GM21723 (cell line): ENCODE results near the gene GAS7.
A peak's percentile ranks its signal among the peaks of the same experiment; 100 is the strongest.
"Not testable (repeated sequence)": the region's sequence is repeated elsewhere in the genome, so short reads cannot be mapped to it uniquely, and the experiment has no call there.

Source experiments
- ATAC-seq: cut with Tn5 transposase; IDR thresholded peaks from one replicate; pipeline ENCODE4 v1.9.1; 2021; ENCODE audit warnings: mild to moderate bottlenecking, moderate library complexity; ENCODE audit not compliant: unreplicated experiment

Gene GAS7

DNA sequence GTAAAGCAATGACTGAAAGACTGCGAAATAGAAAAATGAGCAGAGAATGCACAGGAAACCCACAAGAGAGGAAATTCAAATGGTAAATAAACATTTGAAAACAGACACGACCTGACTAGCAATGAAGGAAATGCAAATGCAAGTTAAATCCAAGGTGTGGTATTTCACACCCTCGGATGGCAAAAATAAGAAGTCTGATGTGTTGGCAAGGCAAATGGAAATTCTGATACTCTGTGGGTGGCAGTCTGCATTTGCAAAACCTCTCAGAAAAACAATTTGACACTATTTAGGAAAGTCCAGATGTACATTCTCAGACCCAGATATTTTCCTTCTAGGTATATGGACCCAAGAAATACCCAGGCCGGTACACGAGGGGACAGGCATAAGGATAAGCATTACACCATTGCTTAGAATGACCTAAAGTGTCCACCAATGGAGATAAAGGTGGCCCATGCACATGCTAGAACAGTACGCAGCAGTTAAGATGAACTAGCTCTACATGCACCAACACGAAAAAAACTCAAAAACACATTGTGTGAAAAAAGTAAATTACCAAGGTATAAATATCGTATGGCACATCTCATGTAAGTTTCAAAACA, 116.7 kb downstream of the GAS7 start:
- no peak for ATAC-seq

DNA sequence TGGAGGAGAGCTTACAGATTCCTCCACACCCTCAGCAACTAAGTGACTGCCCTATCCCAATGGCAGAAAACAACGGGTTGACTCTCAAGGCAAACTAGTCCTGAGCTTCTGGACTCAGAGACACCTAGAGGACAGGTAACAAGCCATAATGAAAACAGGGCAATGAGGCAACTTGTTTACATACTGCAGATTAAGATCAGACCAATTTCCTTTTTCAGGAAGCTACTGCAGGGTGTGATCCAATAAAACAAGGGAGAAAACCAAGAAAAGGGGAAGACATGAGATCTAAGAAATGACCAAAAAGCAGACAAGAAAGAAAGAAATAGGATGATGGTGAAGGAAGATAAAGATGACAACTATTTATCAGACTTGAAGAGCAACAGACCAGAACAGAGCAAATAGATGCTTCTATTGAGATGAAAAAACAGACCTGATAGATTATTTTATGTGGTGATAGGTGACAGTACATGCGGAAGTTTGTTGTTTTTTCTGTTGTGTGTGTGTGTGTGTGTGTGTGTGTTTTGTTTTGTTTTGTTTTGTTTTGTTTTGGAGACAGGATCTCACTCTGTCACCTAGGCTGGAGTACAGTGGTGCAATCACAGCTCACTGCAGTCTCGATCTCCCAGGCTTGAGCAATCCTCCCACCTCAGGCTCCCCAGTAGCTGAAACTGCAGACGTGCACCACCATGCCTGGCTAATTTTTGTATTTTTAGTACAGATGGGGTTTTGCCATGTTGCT, 120.7 kb downstream of the GAS7 start:
- no peak for ATAC-seq

DNA sequence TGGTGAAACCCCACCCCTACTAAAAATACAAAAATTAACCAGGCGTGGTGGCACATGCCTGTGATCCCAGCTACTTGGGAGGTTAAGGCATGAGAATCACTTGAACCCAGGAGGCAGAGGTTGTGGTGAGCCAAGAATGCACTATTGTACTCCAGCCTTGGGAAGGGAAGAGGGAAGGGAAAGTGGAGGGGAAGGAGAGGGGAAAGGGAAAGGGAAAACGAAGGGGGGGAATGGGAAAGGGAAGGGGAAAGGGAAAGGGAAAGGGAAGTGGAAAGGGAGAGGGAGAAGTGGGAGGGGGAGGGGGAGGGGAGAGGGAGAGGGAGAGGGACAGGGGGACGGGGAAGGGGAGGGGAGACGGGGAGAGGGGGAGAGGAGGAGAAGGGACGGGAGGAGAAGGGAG, 122.5 kb downstream of the GAS7 start:
- ATAC-seq = no peak

GRCh38 chr17:10073941-10074340, 124.5 kb downstream of the GAS7 start:
- ATAC-seq = no peak

GRCh38 chr17:10072556-10073425, 125.6 kb downstream of the GAS7 start:
- ATAC-seq = no peak

DNA sequence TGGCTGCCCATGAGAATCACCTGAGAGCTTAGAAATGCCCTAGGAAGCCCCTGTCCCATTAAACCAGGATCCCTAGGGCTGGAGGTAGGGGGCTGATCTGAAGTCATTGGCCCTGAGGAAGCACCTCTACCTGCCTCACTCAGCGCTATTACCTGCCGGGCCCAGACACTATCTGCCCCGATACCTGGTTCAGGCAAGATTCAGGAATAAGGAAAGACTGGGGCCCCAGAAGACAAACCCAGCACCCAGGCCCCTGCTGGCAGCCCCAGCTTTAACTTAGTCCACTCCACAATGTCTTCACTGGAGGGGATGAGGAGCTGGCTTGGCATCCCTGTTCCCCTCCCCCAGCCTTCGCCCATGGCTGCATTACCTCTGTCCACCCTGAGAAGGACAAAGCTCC, 126.3 kb downstream of the GAS7 start:
- ATAC-seq = no peak

DNA sequence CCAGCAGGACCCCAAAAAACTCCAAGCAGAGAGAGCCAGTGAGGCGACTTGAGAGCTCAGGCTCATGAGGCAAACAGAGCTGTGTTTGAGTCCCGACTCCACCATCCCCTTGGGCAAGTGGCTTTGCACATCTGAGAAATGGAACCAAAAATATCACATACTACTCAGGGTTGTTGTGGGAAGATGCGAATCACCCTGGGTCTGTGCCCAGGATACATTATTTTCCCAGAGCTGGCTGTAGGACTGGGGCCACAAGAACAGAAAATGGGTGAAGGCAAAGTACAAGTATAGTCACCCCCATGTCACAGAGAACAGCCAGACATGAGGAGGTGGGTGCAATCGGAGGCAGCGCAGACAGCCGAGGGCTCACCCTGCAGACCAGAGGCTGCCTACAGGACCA, 127.3 kb downstream of the GAS7 start:
- ATAC-seq = no peak

GRCh38 chr17:10070690-10071089, 127.7 kb downstream of the GAS7 start:
- no peak for ATAC-seq

DNA sequence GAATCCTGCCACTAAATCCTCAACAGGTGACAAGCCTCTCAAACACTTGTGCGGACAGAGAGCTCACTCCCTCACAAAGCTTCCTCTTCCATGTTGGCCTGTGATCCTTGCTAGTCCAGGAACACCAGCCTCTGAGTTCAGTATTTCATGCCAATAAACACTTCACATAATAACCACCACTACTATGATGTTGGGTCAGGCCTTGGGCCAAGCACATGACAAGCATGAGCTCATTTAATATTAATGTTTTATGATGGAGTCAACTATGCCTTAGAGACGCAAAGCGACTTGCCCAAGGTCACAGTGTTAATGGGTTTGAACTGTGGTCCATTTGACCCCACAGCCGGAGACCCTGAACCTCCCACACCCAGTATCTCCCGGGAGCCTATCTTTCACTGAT, 129.1 kb downstream of the GAS7 start:
- no peak for ATAC-seq

DNA sequence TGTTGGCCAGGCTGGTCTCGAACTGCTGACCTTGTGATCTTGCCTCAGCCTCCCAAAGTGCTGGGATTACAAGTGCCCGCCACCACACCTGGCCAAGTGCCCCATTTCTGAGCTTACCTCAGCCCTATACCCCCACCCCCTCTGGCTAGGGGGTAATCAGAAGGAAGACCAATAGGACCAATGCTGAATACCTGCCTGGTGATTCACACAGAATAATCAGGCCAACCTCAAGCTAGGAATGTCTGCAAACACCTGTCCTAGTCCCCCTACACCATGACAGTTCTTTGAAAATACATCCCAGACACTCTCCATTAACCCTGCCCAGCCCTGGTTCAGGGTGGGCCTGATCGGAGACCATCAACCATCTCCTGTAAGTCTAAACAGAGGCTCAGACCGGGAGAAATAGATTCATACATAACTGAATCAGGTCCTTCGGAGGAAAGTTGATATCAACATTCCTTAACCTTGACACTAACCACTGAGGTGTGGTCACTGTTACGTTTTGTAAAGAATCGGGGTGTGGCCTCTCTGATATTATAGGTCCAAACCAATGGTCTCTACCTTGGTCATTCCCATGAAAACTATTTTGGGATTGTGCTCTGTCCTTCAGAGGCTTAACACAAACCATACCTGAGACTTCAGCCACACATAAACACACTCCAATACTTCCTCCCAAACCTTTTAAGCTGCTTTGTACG, 130.8 kb downstream of the GAS7 start:
- ATAC-seq = no peak

DNA sequence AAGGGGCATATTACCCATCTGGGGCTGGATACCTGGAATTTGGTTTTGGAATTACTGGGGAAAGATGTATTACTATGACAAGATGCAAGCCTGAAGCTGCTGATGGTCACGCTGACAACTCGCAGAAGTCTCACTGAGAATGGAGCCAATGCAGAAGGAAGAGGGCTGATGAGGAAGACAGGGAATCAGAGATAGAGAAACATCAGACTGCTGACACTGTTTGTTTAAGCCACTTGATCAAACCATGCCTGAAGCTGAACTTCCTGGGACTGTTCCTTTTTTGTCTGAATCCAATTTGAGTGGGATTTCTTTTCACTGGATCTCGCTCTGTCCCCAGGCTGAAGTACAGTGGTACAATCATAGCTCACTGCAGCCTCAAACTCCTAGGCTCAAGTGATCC, 133.9 kb downstream of the GAS7 start:
- no peak for ATAC-seq

- ATAC-seq = no peak
Measured at GRCh38 chr17:10063730-10064241, 134.6 kb downstream of the GAS7 start.

- no peak for ATAC-seq
Measured at GRCh38 chr17:10062691-10063385, 135.6 kb downstream of the GAS7 start.

DNA sequence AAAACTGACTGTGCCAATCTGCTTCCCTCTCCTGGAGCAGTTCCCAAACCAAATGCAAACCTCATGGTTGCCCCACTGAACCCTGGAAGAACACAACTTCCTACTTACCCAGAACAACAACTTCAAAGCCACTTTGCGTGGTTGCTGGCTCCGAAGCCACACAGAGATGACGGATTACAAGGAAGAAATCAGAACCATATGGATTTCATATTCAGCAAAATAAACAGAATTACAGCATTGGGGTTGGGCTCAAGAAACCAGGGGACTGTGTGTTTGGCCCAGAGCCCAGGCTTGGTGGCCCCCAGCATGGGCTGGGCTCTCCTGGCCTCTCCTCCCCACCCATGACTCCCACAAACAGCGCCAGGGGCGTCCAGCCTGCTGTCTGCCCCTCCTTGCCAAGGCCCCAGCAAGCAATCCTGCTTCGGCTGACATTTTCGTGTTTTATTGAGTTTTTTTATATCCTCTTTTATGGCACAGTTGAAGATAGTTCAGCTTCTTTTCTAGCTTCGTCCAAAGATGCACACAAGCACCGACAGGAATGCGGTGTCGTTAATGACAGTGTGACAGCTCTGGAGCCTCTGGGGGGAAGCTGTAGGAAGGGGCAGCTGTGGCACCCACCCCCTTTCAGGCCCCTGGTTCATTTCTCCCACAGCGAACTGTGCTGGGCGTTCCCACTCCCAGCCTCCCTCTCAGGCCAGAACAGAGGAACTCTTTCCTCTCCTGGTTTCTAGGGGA, 137.1 kb downstream of the GAS7 start:
- no peak for ATAC-seq

DNA sequence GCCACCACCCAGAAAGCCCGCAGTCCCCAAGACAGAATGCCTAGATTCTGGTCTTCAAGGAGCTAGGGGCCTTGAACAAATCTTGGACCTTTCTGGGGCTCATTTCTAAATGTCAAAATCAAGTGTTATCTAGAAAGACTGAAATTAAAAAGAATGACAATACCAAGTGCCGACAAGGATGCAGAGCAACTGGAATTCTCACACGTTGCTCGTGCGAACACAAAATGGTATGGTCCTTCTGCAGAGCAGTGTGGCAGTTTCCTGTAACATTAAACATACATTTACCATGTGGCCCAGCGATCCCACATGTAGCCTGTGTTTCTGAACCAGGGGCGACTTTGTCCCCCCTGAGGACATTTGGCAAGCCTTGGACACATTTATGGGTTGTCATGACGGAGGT, 137.9 kb downstream of the GAS7 start:
- no peak for ATAC-seq

DNA sequence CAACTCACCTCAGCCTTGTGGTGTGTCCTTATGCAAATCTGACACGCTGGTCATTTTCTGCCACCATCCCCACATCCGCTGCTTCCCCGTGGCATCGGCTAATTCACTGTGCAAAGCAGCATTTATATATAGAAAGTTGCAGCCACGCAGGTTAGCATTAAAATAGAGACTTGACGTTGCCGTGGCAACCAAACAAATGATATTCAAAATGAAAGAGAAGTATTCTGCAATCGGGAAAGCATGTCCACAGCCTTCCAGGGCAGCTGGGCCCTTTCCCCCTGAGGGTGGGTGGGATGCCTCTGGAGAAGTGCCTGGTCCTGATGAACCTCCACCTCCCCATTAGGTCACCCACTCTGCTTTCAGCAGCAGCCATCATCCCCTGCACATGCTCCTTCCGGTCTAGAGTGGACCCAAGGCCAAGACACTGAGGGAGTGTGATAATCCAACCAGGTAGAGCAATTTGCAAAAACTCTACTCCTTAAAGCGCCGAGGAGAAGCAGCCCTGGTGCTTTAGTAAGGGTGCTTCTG, 138.7 kb downstream of the GAS7 start:
- ATAC-seq = peak; percentile 74

GRCh38 chr17:10058921-10059683, 139.3 kb downstream of the GAS7 start:
- peak; percentile 30 for ATAC-seq

GRCh38 chr17:10057466-10057865, 140.9 kb downstream of the GAS7 start:
- ATAC-seq = not testable (repeated sequence)
